Measurements from ENCODE around the gene IFI27. TPM values are rescaled to one million over a fixed set of nuclear protein-coding genes. Genes with fewer than 3 reads are reported as not detected.
A peak's percentile ranks its signal among the peaks of the same experiment; 100 is the strongest.

IFI27 gene
- total and polyA plus RNA-seq, 2 donors (not counting 1 experiment from before 2014, with no cell fraction given): 0.15 to 0.81 TPM

- 6% methylated on average over 5 of the region's 12 CpGs for WGBS (ENCODE audit: insufficient coverage)
- H3K9me3 ChIP-seq (ENCODE audit: control extremely low read depth in 1 of 3, control insufficient read depth in 2 of 3, insufficient read depth in 1 of 3, low read length in 2 of 3): no peaks in the 10 kb centered on the region
Measured at GRCh38 chr14:94129758-94130414, 19.4 kb downstream of the IFI27 start.

More at GRCh38 chr14:94129758-94130414, 19.4 kb downstream of the IFI27 start:
- ATAC-seq (ENCODE audit: low read depth): peak; percentile 26
- TF ChIP-seq, protein P1, sequence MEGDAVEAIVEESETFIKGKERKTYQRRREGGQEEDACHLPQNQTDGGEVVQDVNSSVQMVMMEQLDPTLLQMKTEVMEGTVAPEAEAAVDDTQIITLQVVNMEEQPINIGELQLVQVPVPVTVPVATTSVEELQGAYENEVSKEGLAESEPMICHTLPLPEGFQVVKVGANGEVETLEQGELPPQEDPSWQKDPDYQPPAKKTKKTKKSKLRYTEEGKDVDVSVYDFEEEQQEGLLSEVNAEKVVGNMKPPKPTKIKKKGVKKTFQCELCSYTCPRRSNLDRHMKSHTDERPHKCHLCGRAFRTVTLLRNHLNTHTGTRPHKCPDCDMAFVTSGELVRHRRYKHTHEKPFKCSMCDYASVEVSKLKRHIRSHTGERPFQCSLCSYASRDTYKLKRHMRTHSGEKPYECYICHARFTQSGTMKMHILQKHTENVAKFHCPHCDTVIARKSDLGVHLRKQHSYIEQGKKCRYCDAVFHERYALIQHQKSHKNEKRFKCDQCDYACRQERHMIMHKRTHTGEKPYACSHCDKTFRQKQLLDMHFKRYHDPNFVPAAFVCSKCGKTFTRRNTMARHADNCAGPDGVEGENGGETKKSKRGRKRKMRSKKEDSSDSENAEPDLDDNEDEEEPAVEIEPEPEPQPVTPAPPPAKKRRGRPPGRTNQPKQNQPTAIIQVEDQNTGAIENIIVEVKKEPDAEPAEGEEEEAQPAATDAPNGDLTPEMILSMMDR (IDR thresholded peaks at IDR 0.05): peak; percentile 22
- TF ChIP-seq EZH2 (IDR thresholded peaks at IDR 0.05; ENCODE audit: borderline replicate concordance, insufficient read depth, low read depth, low read length, poor library complexity, severe bottlenecking): no peak
- H3K36me3 ChIP-seq (replicated peaks in 1 of 2; ENCODE audit: control extremely low read depth in 1 of 2, control insufficient read depth in 1 of 2, extremely low read depth in 1 of 2, insufficient read depth in 2 of 2, low read length in 1 of 2): peaks cover 0 to 3% of the 10 kb centered on the region in 2 experiments
- H2AFZ ChIP-seq (ENCODE audit: insufficient read depth, low read depth, low read length, poor library complexity, severe bottlenecking): peak overlapping the region; percentile 91
- DNase-seq: peak; percentile 60
- peaks cover 0 to 4% (median 0%) of the 10 kb centered on the region in 4 experiments for H3K27me3 ChIP-seq (replicated peaks in 1 of 4; ENCODE audit: control extremely low read depth in 1 of 4, control insufficient read depth in 3 of 4, insufficient read depth in 4 of 4, low read length in 3 of 4)
- H4K20me1 ChIP-seq (ENCODE audit: control insufficient read depth, insufficient read depth, low read length, poor library complexity, severe bottlenecking): no peaks in the 10 kb centered on the region
- H3K27ac ChIP-seq (ENCODE audit: low read length in 2 of 2): peak overlapping the region in 1 of 2 donors; percentile 35
- CTCF ChIA-PET: interaction anchor here (0.8 to 4.0 kb wide), 9 partner anchors 39 to 190 kb away, joined by 3 to 38 read pairs (median 15); no protein-coding TSS in a partner anchor
- Mint-ChIP-seq H3K9me3 (ENCODE audit: insufficient read depth) (no peaks in the 10 kb centered on the region), H3K27me3 (peaks cover 10% of the 10 kb centered on the region), H3K4me1 (peaks cover 14% of the 10 kb centered on the region), H3K4me3 (peak overlapping the region; percentile 94), H3K27ac (peak overlapping the region; percentile 68)
- no peaks in the 10 kb centered on the region for H3K79me2 ChIP-seq (ENCODE audit: control insufficient read depth, insufficient read depth, low read length)
- H3K9ac ChIP-seq (ENCODE audit: low read length): peak overlapping the region; percentile 69
- peaks cover 12 to 18% of the 10 kb centered on the region in 2 donors for H3K4me1 ChIP-seq (ENCODE audit: control insufficient read depth in 2 of 2, insufficient read depth in 2 of 2, low read length in 2 of 2)
- peak overlapping the region; percentile 57 to 85 (median 65) for H3K4me3 ChIP-seq (ENCODE audit: control extremely low read depth in 1 of 5, extremely low read depth in 1 of 5, insufficient read depth in 1 of 5, low read depth in 2 of 5, low read length in 4 of 5)
- POLR2A ChIA-PET: interaction anchor here (0.7 to 1.2 kb wide), 2 partner anchors 48 to 91 kb away, joined by 6 to 8 read pairs; no protein-coding TSS in a partner anchor
- H3K4me2 ChIP-seq (replicated peaks; ENCODE audit: low read depth, low read length, poor library complexity, severe bottlenecking): peak overlapping the region; percentile 91
- intact Hi-C loops (cut with micrococcal nuclease): loop anchor here (1.0 to 10.0 kb wide), 6 partner anchors 44 to 1175 kb away; partner anchors contain the start of genes DDX24, IFI27L1 and PPP4R4

All from B cell (primary cell).